ENCODE results near the gene PKD1L1.

DNA sequence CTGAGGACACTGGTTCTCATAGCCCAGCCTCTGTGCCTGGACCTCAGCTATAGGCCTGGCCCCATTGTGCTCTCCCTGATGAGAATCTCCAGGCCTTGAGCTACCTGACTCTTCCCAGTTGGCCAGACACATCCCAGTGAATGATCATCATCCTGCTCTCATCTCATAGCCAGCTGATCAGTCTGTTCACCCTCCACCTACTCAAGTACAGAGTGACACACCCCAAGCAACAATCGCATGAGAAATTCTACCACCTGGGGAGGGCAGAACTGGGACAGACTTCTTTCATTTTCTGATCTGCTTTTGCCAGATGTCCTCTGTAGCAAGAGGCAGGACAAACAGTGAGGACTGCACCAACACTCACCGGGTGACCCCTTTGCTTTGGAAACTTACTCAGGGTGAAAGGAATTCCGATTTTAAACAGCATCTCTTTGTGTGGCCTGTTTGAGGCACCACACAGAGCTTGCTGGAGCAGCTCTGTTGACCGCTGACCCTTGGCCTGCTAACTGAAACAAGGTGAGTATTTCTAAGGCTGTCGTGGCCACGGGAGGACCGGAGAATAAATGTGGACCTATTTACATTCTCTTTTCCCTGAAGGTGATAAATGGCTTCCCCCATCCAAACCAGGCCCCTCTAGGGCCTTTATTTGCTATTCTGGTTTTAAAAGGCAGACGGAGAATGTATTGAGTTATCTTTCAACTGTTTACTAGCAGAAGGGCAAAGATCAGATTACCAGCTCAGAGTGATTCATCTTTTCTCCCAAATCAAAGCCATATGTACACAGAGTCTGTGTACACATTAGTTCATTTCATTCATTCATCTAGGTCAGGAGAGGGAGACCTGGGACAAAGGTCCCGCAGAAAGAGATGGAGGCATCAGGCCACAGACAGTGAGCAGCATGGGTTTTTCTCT lies 184.9 kb downstream of the PKD1L1 start:
- TF ChIP-seq EZH2 (IDR thresholded peaks at IDR 0.05; ENCODE audit: borderline replicate concordance, insufficient read depth, low read depth, low read length, poor library complexity, severe bottlenecking) = no peak
- TF ChIP-seq, protein P1, sequence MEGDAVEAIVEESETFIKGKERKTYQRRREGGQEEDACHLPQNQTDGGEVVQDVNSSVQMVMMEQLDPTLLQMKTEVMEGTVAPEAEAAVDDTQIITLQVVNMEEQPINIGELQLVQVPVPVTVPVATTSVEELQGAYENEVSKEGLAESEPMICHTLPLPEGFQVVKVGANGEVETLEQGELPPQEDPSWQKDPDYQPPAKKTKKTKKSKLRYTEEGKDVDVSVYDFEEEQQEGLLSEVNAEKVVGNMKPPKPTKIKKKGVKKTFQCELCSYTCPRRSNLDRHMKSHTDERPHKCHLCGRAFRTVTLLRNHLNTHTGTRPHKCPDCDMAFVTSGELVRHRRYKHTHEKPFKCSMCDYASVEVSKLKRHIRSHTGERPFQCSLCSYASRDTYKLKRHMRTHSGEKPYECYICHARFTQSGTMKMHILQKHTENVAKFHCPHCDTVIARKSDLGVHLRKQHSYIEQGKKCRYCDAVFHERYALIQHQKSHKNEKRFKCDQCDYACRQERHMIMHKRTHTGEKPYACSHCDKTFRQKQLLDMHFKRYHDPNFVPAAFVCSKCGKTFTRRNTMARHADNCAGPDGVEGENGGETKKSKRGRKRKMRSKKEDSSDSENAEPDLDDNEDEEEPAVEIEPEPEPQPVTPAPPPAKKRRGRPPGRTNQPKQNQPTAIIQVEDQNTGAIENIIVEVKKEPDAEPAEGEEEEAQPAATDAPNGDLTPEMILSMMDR (IDR thresholded peaks at IDR 0.05) = no peak

All from B cell (primary cell).